Measurements from ENCODE around the gene FRMD4B. TPM values are rescaled to one million over a fixed set of nuclear protein-coding genes. Genes with fewer than 3 reads are reported as not detected.
A peak's percentile ranks its signal among the peaks of the same experiment; 100 is the strongest.

The FRMD4B gene
- total and polyA plus RNA-seq, 4 donors = 16.6 to 96.4 (median 39.0) TPM

DNA sequence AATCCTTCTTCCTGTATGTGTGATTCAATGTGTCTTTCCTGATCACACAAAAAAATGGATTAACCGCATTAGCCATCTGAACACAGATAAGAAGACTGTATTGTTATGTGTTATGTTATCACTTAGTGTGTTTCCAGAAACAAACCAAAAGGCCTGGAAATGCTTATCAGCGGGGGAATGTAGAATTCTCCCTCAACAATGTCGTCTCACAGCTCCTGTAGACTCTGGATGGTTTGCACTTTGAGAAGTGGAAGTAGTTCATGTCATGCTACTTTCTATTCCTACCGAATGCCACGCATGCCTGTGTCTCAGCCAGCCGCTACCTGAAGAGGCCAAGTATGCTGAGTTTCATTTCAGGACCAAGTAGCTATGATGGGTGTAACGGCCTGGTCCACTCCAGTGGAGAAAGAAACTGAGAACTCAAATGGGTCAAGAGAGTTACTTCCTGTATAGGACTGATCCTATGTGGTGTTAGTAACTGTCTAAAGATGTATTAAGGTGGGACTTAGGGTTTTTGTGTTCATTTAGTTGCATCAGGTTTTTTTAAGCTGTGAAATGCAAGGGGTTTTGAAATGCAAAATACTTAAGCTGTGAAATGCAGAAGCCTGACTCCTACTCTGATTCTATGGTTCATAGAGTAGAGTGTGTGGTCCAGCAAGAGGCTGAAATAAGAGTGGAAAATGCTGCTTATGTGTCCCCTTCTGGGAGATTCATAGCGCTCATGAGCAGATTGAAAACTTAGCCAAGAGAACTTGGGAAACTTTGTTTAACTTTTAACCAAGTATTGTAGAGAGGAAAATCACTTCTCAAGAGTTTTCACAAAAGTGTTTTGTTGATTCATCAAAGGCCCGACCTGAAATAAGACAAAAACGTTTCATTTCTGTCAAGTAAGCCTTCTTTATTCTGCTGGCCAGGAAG, 145.0 kb downstream of the FRMD4B start:
- 58 to 75% methylated on average over 10 of the region's 10 CpGs for WGBS, 2 donors
- peak; percentile 34 for ATAC-seq (ENCODE audit: insufficient read depth, low FRiP score)
- H3K4me1 ChIP-seq (ENCODE audit: control insufficient read depth in 5 of 5, insufficient read depth in 5 of 5, low read length in 5 of 5) = peaks cover 0 to 11% (median 2%) of the 10 kb centered on the region in 5 donors

DNA sequence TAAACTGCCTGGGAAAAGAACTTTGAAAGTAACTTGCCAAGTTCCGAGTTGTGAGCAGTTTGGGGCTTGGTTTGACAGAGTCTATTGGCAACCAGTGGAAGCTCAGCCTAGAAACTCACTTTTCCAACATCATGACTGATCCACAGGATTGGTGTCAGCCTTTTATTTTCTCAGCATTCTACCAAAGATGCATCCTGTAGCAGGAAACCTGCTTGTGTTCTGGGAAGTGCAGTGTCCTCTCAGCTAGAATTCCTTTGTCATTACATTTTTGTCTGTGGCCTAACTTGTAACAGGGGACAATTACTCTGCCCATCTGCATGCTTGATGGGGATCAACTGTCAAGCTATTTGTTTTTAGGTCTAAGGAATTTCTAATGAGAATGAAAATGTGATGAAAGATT, 146.8 kb downstream of the FRMD4B start:
- H3K4me3 ChIP-seq = no peak overlapping the region
- no peaks in the 10 kb centered on the region for H3K9me3 ChIP-seq (ENCODE audit: control insufficient read depth in 4 of 4, insufficient read depth in 3 of 4, low read length in 3 of 4)
- WGBS, 2 donors = 75 to 76% methylated on average over 1 of the region's 1 CpG
- H3K27ac ChIP-seq (ENCODE audit: low read depth in 1 of 2, low read length in 1 of 2) = no peak overlapping the region
- H3K36me3 ChIP-seq (ENCODE audit: control insufficient read depth in 4 of 4, insufficient read depth in 4 of 4, low read length in 4 of 4) = peaks cover 0 to 11% (median 4%) of the 10 kb centered on the region in 4 donors
- ATAC-seq (ENCODE audit: insufficient read depth, low FRiP score) (no peak), DNase-seq (peak in 1 of 3 donors; percentile 18)
- no peak overlapping the region for H3K9ac ChIP-seq (ENCODE audit: insufficient read depth in 1 of 2, low read length in 2 of 2)
- peaks cover 0 to 11% (median 2%) of the 10 kb centered on the region in 5 donors for H3K4me1 ChIP-seq (ENCODE audit: control insufficient read depth in 5 of 5, insufficient read depth in 5 of 5, low read length in 5 of 5)
- TF ChIP-seq, protein P1, sequence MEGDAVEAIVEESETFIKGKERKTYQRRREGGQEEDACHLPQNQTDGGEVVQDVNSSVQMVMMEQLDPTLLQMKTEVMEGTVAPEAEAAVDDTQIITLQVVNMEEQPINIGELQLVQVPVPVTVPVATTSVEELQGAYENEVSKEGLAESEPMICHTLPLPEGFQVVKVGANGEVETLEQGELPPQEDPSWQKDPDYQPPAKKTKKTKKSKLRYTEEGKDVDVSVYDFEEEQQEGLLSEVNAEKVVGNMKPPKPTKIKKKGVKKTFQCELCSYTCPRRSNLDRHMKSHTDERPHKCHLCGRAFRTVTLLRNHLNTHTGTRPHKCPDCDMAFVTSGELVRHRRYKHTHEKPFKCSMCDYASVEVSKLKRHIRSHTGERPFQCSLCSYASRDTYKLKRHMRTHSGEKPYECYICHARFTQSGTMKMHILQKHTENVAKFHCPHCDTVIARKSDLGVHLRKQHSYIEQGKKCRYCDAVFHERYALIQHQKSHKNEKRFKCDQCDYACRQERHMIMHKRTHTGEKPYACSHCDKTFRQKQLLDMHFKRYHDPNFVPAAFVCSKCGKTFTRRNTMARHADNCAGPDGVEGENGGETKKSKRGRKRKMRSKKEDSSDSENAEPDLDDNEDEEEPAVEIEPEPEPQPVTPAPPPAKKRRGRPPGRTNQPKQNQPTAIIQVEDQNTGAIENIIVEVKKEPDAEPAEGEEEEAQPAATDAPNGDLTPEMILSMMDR (IDR thresholded peaks at IDR 0.05; ENCODE audit: control extremely low read depth, extremely low read depth) = no peak
- no peaks in the 10 kb centered on the region for H3K27me3 ChIP-seq (ENCODE audit: control insufficient read depth in 3 of 3, insufficient read depth in 3 of 3, low read length in 2 of 3)

More for the DNA sequence above, 145.0 kb downstream of the FRMD4B start:
- Histone ChIP-seq H3K27ac (ENCODE audit: low read depth in 1 of 2, low read length in 1 of 2) (peak overlapping the region in 1 of 2 donors; percentile 83), H3K4me3 (no peak overlapping the region), H3K36me3 (ENCODE audit: control insufficient read depth in 4 of 4, insufficient read depth in 4 of 4, low read length in 4 of 4) (peaks cover 0 to 11% (median 4%) of the 10 kb centered on the region in 4 donors), H3K27me3 (ENCODE audit: control insufficient read depth in 3 of 3, insufficient read depth in 3 of 3, low read length in 2 of 3) (no peaks in the 10 kb centered on the region), H3K9ac (ENCODE audit: insufficient read depth in 1 of 2, low read length in 2 of 2) (no peak overlapping the region), H3K9me3 (ENCODE audit: control insufficient read depth in 4 of 4, insufficient read depth in 3 of 4, low read length in 3 of 4) (no peaks in the 10 kb centered on the region)
- TF ChIP-seq, protein P1 (IDR thresholded peaks at IDR 0.05; ENCODE audit: control extremely low read depth, extremely low read depth) = no peak
- DNase-seq = peak; percentile 49 to 72 (median 50)

GRCh38 chr3:69236812-69237707, 148.8 kb downstream of the FRMD4B start:
- DNase-seq (peak in 2 of 3 donors; percentile 25 to 34), ATAC-seq (ENCODE audit: insufficient read depth, low FRiP score) (peak; percentile 29)
- Histone ChIP-seq H3K27me3 (ENCODE audit: control insufficient read depth in 3 of 3, insufficient read depth in 3 of 3, low read length in 2 of 3) (no peaks in the 10 kb centered on the region), H3K9me3 (ENCODE audit: control insufficient read depth in 4 of 4, insufficient read depth in 3 of 4, low read length in 3 of 4) (no peaks in the 10 kb centered on the region), H3K36me3 (ENCODE audit: control insufficient read depth in 4 of 4, insufficient read depth in 4 of 4, low read length in 4 of 4) (peaks cover 3 to 12% (median 6%) of the 10 kb centered on the region in 4 donors), H3K9ac (ENCODE audit: insufficient read depth in 1 of 2, low read length in 2 of 2) (no peak overlapping the region), H3K4me1 (ENCODE audit: control insufficient read depth in 5 of 5, insufficient read depth in 5 of 5, low read length in 5 of 5) (peaks cover 0 to 7% (median 2%) of the 10 kb centered on the region in 5 donors), H3K27ac (ENCODE audit: low read depth in 1 of 2, low read length in 1 of 2) (no peak overlapping the region), H3K4me3 (no peak overlapping the region)
- TF ChIP-seq, protein P1 (IDR thresholded peaks at IDR 0.05; ENCODE audit: control extremely low read depth, extremely low read depth) = no peak
- WGBS, 2 donors = 38 to 46% methylated on average over 8 of the region's 8 CpGs
